HK-2 (cell line): ENCODE data around the gene RABIF.

Experiments used
- DNase-seq: peaks from one replicate; pipeline ENCODE4 v3.0.0-alpha.2; 2018; ENCODE audit not compliant: unreplicated experiment

RABIF gene

GRCh38 chr1:202873026-202873425 is 15.9 kb downstream of the RABIF start:
- no peak for DNase-seq

- DNase-seq: no peak
Observed at GRCh38 chr1:202871367-202871766, 17.6 kb downstream of the RABIF start.

GRCh38 chr1:202862679-202863560 is 26.0 kb downstream of the RABIF start:
- DNase-seq: no peak

GRCh38 chr1:202861420-202862132 is 27.4 kb downstream of the RABIF start:
- peak; percentile 95 for DNase-seq

- DNase-seq: peak; percentile 58
Observed at GRCh38 chr1:202860744-202861419, 28.1 kb downstream of the RABIF start.

- DNase-seq: no peak
Observed at GRCh38 chr1:202858789-202859414, 30.0 kb downstream of the RABIF start.

- DNase-seq: no peak
Observed at GRCh38 chr1:202858331-202858730, 30.6 kb downstream of the RABIF start.

- no peak for DNase-seq
Observed at GRCh38 chr1:202857136-202857610, 31.8 kb downstream of the RABIF start.

- DNase-seq: no peak
Observed at GRCh38 chr1:202856014-202856413, 32.9 kb downstream of the RABIF start.

GRCh38 chr1:202854787-202855186 is 34.2 kb downstream of the RABIF start:
- DNase-seq: no peak

- peak; percentile 44 for DNase-seq
Observed at GRCh38 chr1:202852163-202852904, 36.6 kb downstream of the RABIF start.

- no peak for DNase-seq
Observed at GRCh38 chr1:202850593-202851362, 38.2 kb downstream of the RABIF start.

GRCh38 chr1:202848191-202848542 is 40.8 kb downstream of the RABIF start:
- DNase-seq: no peak

GRCh38 chr1:202844935-202845334 is 44.0 kb downstream of the RABIF start:
- no peak for DNase-seq

- no peak for DNase-seq
Observed at GRCh38 chr1:202844259-202844658, 44.7 kb downstream of the RABIF start.

GRCh38 chr1:202843081-202843480 is 45.9 kb downstream of the RABIF start:
- no peak for DNase-seq

- DNase-seq: no peak
Observed at GRCh38 chr1:202837746-202838262, 51.1 kb downstream of the RABIF start.

GRCh38 chr1:202836623-202837403 is 52.1 kb downstream of the RABIF start:
- DNase-seq: no peak

GRCh38 chr1:202835548-202836072 is 53.3 kb downstream of the RABIF start:
- no peak for DNase-seq
